Urinary bladder (tissue), 4 donors: ENCODE results near the gene SIMC1. TPM values are rescaled to one million over a fixed set of nuclear protein-coding genes. Genes with fewer than 3 reads are reported as not detected.
"Not testable (repeated sequence)": the region's sequence is repeated elsewhere in the genome, so short reads cannot be mapped to it uniquely, and the experiment has no call there.

Source experiments
- DNase-seq: peaks from one replicate; pipeline ENCODE4 v3.0.0-alpha.2; 2015; ENCODE audit errors: extremely low spot score
- H3K27ac ChIP-seq: one replicate; pipeline ENCODE4 v1.5.1; 2013; ENCODE audit warnings: low read depth, mild to moderate bottlenecking, moderate library complexity
- H3K36me3 ChIP-seq: one replicate; pipeline ENCODE4 v1.6.1; 2013; ENCODE audit warnings: mild to moderate bottlenecking, moderate library complexity; ENCODE audit not compliant: insufficient read depth
- H3K4me1 ChIP-seq: one replicate; pipeline ENCODE4 v1.6.1; 2013; ENCODE audit warnings: mild to moderate bottlenecking, moderate library complexity; ENCODE audit not compliant: insufficient read depth
- H3K4me3 ChIP-seq: one replicate; pipeline ENCODE4 v1.5.1; 2013; ENCODE audit warnings: low read depth, low read length
- WGBS: extraction: QIAGEN DNeasy Blood & Tissue Kit; methylation state at CpG from one replicate; pipeline ENCODE4 v1.1.7; 2013; 5-methylcytosine and 5-hydroxymethylcytosine counted together
- polyA plus RNA-seq: library from polyadenylated mRNA; stranded (reverse); fragments of 200-250 nt; gene quantifications from one replicate; pipeline ENCODE4 v1.2.3, GENCODE V29; 2013
- total RNA-seq: library from RNA; depleted of rRNA; stranded (reverse); fragments of >200 nt; gene quantifications from one replicate; pipeline ENCODE4 v1.2.3, GENCODE V29; 2014
- donor health status: healthy with polysubstance abuse.
- donor health status: healthy.

Gene SIMC1
- total RNA-seq (13.5 TPM), polyA plus RNA-seq (11.7 TPM)

DNA sequence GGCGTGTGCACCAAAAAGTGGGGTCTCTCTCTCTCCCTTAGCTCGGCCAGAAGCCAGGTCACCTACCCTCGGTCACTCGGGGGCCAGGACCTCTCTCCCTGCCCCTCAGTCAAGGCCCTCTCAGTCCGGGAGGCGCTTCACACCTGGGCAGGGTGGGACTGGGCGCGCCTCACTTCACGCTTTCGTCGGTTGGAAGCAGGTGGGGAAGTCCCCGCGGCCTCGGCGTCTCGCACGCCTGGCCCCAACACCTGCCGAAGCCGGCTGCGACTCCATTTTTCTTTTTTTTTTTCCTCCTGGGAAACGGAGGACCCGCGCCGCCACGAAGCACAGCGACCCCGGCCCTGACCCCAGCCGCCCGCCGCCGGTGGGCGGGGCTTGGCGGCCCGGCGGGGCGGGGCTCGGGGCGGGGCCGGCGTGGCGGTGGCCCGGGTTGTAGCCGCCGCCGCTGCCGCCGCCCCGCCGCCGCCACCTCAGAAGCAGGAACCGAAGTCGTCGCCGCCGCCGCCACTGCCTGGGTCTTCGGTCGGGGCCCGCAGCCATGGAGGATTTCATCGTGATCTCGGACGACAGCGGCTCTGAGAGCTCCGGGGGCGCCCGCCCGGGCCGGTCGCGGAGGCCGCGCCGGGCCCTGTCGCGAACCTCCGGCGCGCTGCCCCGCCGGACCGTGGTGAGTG lies at the start of gene SIMC1:
SIMC1 (plus strand) TSS at position 454 of the 674 bp plus-strand sequence; CDS start at position 539, 85 bp downstream.
- 5% methylated on average over 68 of the region's 81 CpGs for WGBS
- not testable (repeated sequence) for DNase-seq, H3K27ac ChIP-seq, H3K36me3 ChIP-seq, H3K4me1 ChIP-seq
- H3K4me3 ChIP-seq, result peak within 1 kb of the TSS; percentile 46

DNA sequence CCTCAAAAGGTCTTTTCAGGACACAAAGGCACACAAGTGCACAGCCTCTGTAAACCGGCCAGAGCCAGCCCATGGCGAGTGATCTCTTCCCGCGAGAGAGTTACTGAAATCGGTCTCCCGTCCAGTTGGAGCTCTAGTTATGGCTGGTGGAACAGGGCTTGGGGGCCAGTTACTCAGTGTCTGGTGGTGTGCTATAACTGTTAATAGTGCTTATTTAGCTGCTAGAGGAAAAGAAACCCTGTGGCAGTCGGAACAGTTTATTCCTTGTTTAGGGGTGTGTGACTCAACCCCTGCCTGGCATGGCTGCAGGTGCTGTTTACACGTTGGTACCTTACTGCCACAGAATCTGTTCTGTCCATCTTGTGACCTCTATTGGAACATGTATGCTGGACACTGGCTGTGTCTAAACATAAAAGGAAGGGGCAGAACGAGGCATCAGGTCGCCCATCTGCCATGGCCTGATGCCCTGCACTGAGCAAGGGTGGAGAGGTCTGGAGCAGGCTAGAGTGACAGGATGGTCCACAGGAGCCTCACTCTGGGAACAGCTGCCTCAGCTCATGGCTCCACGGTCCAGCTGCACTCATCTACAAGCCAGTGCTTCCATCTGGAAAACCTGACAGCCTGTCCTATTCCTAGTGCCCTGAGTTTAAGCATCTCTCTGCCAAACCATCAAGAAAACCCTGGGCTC lies 49.6 kb upstream of the SIMC1 start:
- H3K27ac ChIP-seq, result no peak overlapping the region
- no peak for DNase-seq
- 87% methylated on average over 11 of the region's 11 CpGs for WGBS
- no peaks in the 10 kb centered on the region for H3K36me3 ChIP-seq
- H3K4me3 ChIP-seq, result no peak overlapping the region
- H3K4me1 ChIP-seq, result no peaks in the 10 kb centered on the region

DNA sequence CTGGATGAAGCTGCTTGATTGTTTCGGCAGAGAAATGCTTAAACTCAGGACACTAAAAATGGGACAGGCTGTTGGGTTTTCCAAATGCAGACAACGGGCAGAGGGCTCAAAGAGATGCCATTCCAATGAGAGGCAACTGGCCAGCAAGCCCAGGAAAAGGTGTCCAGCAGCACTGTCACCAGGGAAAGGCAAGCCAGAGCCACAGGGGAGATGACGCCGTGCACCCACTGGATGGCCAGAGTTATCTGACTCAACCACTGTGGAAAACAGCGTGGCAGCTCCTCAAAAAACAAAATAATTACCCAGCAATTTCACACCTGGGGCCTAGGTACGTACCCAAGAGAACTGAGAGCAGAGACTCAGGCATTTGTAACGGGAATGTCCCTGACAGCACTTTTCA lies 48.4 kb upstream of the SIMC1 start:
- no peak overlapping the region for H3K27ac ChIP-seq
- H3K36me3 ChIP-seq, result no peaks in the 10 kb centered on the region
- no peak overlapping the region for H3K4me3 ChIP-seq
- H3K4me1 ChIP-seq, result no peaks in the 10 kb centered on the region
- 76% methylated on average over 7 of the region's 7 CpGs for WGBS
- DNase-seq, result no peak

DNA sequence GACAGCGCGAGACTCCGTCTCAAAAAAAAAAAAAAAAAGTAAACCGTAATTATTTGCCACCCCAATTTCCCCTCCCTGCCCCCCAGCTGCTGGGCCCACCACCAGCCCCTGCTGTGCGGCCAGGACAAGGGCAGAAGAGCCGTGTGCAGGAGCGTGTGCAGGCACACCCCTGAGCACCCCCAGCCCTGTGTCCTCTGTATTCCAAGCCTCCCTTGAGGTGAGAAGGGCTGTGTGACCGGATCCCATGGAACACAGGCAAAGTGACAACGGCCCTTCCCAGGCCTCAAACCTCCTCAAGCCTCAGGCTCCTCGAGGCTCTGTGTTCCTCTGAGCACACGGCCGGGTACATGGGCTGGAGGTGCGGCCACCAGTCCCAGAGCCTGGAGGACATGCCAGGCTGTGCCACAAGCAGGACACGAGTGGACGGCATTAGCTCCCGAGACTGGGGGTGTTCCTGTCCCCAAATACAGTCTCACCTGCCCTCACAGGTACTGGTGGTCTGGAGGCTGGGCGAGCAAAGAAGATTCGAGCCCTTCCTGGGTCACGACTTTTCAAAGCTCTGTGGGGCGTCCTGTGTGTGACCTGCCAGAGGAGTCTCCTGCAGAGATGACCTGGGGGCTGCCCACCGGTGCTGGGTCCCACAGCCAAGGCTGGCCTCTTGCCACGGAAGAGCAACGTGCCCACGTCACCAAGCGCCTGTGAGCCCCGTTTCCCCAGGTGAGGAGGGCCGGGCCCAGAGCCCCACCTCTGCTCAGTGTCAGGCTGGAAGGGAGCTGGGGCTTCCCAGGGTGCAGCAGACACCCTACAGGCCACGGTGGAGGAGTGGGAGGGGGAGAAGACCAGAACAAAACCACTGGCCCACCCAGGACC lies 47.1 kb upstream of the SIMC1 start:
- Histone ChIP-seq H3K27ac (no peak overlapping the region), H3K36me3 (no peaks in the 10 kb centered on the region), H3K4me3 (no peak overlapping the region), H3K4me1 (no peaks in the 10 kb centered on the region)
- no peak for DNase-seq
- WGBS, result 91% methylated on average over 28 of the region's 28 CpGs

DNA sequence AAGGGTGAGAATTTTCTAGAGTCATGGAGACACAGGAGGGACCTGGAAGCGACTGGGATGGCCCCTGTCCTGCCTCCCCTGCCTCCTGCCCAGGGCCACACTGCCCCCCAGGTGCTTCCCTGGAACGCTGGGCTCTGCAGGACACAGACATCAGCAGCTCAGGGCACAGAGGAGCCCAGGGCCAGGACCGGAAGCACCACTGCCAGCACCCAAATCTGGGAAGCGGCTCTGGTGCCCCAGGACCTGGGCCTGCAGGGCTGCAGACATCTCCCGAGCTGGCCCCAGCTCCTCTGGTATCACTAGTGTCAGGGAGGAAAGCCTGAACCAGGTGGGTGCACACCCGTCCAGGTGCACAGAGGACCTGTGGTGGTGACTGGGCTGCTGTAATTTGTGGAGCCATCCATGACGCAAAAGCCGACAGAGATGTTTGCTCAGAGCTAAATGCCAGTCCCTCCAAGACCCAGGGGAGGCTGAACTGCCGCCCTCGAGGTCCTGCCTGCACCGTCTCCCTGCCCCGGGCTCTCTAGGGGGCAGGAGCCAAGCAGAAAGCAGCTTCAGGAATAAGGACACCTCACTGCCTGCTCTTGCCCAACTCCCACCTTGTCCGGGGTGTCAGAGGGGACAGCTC lies 46.0 kb upstream of the SIMC1 start:
- no peak for DNase-seq
- Histone ChIP-seq H3K4me3 (no peak overlapping the region), H3K27ac (no peak overlapping the region), H3K4me1 (no peaks in the 10 kb centered on the region), H3K36me3 (no peaks in the 10 kb centered on the region)
- WGBS, result 83% methylated on average over 13 of the region's 13 CpGs

DNA sequence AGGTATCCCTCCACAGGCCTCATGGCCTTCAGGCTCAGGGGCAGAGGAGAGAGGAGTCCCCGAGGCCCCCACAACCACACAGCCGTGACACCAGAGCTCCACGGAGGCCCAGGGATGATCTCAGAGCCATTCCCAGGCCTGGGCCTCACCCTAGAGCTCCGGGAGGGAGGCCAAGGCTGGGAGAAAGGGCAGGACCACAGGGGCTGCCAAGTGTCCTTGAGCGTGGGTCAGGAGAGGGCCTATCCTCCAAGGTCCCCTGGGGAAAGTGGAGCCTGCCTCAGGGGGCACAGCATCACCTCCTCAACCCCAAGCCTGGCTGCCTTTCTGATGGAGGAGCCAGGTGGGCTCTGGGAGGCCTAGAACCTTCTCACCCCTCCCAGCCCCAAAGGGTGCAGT lies 45.5 kb upstream of the SIMC1 start:
- not testable (repeated sequence) for DNase-seq, H3K36me3 ChIP-seq, H3K4me1 ChIP-seq, H3K4me3 ChIP-seq, H3K27ac ChIP-seq
- WGBS, result 55% methylated on average over 5 of the region's 5 CpGs

DNA sequence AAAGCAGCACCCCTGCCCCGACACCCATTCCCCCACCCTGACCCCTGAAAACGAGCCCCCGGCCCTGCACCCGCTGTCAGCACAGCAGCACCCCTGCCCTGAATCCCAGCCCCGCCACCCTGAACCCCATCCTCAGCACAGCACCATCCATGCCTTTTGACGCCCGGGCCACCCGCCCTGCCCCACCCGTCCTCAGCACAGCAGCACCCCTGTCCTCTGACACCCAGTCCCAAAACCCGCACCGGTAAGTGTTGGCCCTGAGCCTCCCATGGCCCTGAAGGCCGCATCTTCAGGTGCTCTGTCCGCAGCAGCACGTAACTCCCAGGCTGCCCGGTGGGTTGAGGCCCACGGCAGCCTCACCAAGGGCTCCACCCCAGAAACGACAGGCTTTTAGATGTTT lies 44.6 kb upstream of the SIMC1 start:
- not testable (repeated sequence) for H3K27ac ChIP-seq, H3K4me3 ChIP-seq, DNase-seq, H3K4me1 ChIP-seq, H3K36me3 ChIP-seq
- WGBS, result 79% methylated on average over 17 of the region's 17 CpGs

DNA sequence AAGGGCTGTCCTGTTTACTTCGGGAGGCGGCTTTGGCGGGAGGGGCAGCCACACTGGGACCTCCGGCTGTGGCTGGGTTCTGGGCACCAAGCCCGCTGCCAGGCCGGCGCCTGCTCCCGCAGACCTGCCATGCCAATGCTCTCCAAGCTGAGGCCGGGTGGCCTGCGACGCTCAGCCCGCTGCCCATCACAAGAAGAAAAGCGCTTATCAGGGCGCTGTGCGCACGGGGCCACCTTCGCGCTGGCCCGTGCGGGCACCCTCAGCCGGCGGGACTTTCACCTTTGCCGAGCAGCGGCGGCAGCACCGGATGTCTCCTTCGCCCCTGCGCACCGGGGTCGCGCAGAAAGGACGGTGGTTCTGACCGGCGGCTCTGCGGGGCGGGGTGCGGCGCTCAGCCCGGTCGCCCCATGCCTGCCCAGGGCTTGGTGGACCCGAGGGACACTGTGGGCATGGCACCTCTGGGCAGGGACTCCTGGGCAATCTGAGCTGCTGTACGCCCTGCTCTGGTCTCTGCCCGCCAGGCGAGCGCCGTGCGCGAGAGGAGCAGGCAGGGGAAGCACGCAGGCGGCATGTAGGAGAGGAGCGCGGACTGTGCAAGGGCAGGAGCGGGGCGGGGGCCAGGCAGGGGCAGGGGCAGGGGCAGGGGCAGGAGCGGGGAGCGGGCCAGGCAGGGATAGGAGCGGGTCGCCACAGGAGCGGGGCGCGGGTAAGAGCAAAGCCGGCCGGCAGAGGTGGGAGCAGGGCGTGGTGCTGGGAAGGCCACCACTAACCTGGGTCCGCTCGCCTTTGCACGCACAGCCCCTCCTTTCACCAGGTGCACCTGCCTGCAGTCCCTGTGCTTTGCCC lies 43.8 kb upstream of the SIMC1 start:
- peak overlapping the region; percentile 26 for H3K4me3 ChIP-seq
- H3K27ac ChIP-seq, H3K4me1 ChIP-seq, H3K36me3 ChIP-seq, DNase-seq: not testable (repeated sequence)
- 7% methylated on average over 49 of the region's 67 CpGs for WGBS

DNA sequence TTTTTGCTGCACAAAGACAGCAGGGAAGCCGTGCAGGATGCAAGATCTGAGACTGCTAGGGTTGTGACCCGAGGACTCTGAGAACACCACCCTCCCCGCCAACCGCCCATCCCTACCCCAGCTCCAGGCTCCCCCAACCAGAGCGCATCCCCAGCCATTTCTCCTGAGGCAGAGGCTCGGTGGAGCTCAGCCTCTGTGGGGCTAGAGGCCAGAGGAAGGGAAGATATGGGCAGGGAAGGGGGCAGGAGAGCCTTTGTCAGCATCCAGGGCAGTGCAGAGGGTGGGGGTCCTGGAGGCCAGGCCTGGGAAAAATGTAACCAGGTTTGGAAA lies 43.2 kb upstream of the SIMC1 start:
- H3K4me1 ChIP-seq, DNase-seq, H3K36me3 ChIP-seq, H3K27ac ChIP-seq, H3K4me3 ChIP-seq: not testable (repeated sequence)
- WGBS, result 28% methylated on average over 6 of the region's 6 CpGs

DNA sequence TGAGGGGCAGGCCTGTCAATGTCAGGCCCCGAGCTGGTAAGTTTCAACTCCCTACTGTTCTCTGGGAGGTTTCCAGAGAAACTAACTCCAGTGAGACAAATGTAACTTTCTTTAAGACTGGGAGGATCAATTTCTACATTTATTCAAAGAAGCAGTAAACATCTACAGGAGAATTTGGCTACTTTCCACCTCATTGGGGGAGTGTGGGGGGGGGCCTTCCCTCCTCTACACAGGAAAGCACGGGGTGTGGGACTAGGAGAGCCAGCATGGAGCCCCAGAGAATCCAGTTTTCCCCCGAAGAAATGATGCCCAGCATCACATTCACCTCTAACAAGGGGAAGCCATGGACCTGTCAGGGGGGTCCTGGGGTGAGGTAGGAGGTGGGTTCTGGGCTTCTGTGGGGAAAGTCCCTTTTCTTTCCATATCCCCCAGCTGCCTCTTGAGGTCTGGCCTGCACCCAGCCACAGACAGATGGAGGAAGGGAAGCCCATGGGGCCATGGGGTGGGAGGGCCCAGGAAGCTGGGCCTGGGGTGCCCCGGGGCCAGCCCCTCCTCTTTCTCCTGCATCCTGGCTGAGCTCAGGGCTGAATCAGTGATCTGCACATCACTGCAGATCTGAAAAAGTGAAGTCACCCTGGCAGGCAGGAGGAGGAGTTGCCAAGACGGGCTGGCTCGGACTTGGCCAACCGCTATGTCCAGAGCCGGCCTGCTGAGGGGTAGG lies 42.6 kb upstream of the SIMC1 start:
- not testable (repeated sequence) for DNase-seq, H3K36me3 ChIP-seq, H3K27ac ChIP-seq, H3K4me1 ChIP-seq, H3K4me3 ChIP-seq
- 50% methylated on average over 7 of the region's 8 CpGs for WGBS

DNA sequence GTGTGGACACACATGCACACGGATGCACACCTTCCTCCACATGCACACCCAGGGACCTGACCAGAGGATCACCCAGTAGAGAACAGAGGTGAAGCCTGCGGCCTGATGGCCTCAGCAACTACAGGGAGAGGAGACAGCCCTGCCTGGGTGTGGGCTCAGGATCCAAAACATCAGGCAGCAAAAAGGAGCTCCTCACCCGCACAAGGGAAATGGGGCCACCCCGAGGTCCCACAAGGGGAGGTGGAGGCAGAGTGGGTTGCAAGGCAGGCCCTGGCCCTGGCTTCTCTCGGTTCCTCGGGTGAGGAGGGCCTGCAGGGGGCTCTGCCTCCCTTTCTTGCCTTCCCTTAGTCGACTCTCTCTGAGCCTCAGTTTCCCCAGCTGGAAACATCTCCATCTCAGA lies 41.4 kb upstream of the SIMC1 start:
- not testable (repeated sequence) for H3K4me3 ChIP-seq, H3K4me1 ChIP-seq, DNase-seq, H3K36me3 ChIP-seq, H3K27ac ChIP-seq
- 80% methylated on average over 6 of the region's 7 CpGs for WGBS

DNA sequence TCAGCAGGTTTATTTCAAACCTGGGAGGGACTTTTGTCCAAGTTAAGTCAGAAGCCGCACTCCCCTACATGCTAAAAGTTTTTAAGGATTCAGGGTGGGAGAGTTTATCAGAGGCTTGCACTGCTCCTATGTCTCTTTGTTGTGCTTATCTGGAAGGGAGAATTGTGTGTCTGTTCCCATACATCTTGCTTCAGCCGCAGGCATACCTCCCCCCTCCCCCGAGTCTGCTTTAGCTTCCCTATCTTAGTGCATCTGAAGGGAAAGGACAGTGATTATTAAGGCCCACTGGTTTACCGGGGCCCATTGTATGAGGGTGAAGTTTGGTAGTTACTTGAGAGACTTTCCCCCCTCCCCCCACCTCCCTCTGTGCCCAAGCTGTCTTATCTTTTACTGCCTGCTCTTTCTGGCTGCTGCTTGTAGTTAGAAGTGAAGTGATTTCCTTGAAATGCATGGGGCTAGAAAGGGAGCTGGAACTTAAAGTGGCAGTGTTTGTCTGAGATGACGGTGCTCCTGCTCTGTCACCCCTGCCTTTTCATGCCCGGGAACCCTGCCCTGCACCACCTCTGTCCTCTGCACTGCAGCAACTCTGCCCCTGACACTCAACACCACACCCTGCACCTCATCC lies 40.9 kb upstream of the SIMC1 start:
- 47% methylated on average over 6 of the region's 6 CpGs for WGBS

More for the DNA sequence above, 40.9 kb upstream of the SIMC1 start:
- H3K4me3 ChIP-seq, H3K36me3 ChIP-seq, H3K27ac ChIP-seq, H3K4me1 ChIP-seq, DNase-seq: not testable (repeated sequence)
